Suppressor macrophage treated with lipopolysaccharide for 1 hour (primary cell): ENCODE measurements around the gene TMED1.

Experiments
- DNase-seq, 3 donors: peaks; one replicate each; pipeline ENCODE4 v3.0.0-alpha.2; 2020 to 2022

TMED1 gene

GRCh38 chr19:10809651-10810285 lies 26.2 kb downstream of the TMED1 start:
- peak; percentile 38 to 50 (median 48) for DNase-seq

- DNase-seq: peak in 1 of 3 donors; percentile 10
Measured at GRCh38 chr19:10808937-10809649, 26.9 kb downstream of the TMED1 start.

GRCh38 chr19:10805758-10806247 lies 30.2 kb downstream of the TMED1 start:
- no peak for DNase-seq

GRCh38 chr19:10805065-10805757 lies 30.8 kb downstream of the TMED1 start:
- peak; percentile 73 to 81 (median 73) for DNase-seq

GRCh38 chr19:10803252-10803651 lies 32.8 kb downstream of the TMED1 start:
- DNase-seq: no peak

GRCh38 chr19:10802479-10802878 lies 33.5 kb downstream of the TMED1 start:
- DNase-seq: no peak

- DNase-seq: no peak
Measured at GRCh38 chr19:10800488-10800887, 35.5 kb downstream of the TMED1 start.

- DNase-seq: peak; percentile 57 to 73 (median 71)
Measured at GRCh38 chr19:10797541-10798256, 38.3 kb downstream of the TMED1 start.

GRCh38 chr19:10797078-10797477 lies 38.9 kb downstream of the TMED1 start:
- DNase-seq: no peak

GRCh38 chr19:10796653-10797052 lies 39.4 kb downstream of the TMED1 start:
- DNase-seq: no peak

GRCh38 chr19:10789866-10790265 lies 46.1 kb downstream of the TMED1 start:
- DNase-seq: no peak

GRCh38 chr19:10788146-10788545 lies 47.9 kb downstream of the TMED1 start:
- DNase-seq: no peak

GRCh38 chr19:10784257-10784656 lies 51.8 kb downstream of the TMED1 start:
- DNase-seq: peak; percentile 82 to 89 (median 87)

GRCh38 chr19:10782795-10783194 lies 53.2 kb downstream of the TMED1 start:
- DNase-seq: peak in 1 of 3 donors; percentile 36
